GM03348 (cell line): ENCODE results near the gene SYNE2.
"Not testable (repeated sequence)": the region's sequence is repeated elsewhere in the genome, so short reads cannot be mapped to it uniquely, and the experiment has no call there.

Experiments used
- DNase-seq: peaks from one replicate; pipeline ENCODE4 v3.0.0; 2012; ENCODE audit warnings: low spot score

The SYNE2 gene

GRCh38 chr14:64025479-64025878, 172.7 kb downstream of the SYNE2 start:
- no peak for DNase-seq

- no peak for DNase-seq
Observed at GRCh38 chr14:64026600-64026999, 173.8 kb downstream of the SYNE2 start.

DNA sequence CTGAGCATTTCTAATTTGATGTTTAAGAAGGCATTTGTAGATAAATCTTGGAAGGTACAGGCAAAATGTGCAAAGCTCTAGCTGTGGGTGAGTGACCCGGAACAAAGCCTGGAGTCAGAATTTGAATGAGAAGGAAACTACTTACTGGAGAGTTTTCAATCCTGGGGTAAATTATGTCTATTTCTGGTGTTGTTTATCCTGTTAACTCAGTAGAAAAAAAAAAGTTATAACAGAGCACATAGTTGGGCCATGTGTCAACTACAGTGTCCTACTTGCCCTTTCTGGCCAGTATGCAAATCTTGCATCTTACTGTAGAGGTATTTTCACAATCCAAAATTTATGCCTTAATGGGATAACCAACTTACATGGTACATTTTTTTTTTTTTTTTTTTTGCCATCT, 182.3 kb downstream of the SYNE2 start:
- peak; percentile 16 for DNase-seq

GRCh38 chr14:64037869-64038745, 185.3 kb downstream of the SYNE2 start:
- DNase-seq: not testable (repeated sequence)

DNA sequence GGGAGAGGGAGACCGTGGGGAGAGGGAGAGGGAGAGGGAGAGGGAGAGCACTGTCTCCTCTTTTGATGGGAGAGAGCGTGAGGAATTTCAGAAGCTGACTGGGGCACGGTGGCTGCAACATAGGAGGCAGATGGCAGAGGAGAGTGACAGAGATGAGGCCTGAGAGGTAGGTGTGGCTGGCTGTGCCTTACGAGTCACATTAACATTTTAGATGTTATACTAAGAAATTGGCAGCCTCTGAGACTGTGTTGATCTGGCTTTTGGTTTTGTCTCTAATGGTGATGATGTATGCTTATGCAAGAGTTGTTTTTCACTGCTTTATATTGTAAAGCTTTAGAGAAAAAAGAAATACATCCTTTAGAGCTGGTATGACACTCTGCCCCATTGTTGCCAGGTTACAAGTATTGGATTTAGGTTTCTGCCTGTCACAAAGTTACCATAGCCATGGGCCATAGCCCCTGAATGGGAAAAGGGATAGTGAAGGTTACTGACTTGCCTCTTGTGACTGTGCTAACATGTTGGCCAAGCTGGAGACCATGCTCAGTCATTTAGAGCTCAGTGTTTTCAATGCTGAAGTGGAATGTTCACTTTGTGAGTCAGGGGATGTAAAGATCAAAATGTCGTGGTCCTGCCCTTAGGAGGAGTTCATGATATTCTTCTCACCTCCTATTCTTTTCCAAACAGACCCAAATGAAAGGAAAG, 186.2 kb downstream of the SYNE2 start:
- DNase-seq: peak; percentile 7

GRCh38 chr14:64040044-64040443, 187.2 kb downstream of the SYNE2 start:
- peak; percentile 41 for DNase-seq

GRCh38 chr14:64043296-64043695, 190.5 kb downstream of the SYNE2 start:
- not testable (repeated sequence) for DNase-seq

DNA sequence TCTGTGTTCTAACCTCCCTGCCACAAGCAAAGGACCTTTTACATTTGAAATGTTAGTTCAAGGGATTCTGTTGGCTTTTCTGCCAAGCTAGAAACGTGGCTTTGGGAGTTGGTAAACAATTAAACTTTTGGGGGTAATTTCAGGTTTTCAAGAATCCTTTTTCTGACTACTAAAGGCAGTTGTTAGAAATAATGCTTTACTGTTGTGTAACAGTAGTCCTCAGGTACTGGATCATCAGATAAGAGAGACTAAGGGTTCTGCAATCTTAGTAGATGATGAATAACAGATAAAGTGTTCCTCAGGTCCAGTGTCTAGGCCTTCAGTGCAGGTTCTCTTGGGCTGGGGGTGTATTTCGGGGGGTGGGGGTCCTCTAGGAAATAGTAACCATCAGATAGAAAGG, 192.3 kb downstream of the SYNE2 start:
- DNase-seq: no peak

GRCh38 chr14:64049616-64050381, 197.0 kb downstream of the SYNE2 start:
- no peak for DNase-seq

- DNase-seq: no peak
Observed at GRCh38 chr14:64053694-64054669, 201.2 kb downstream of the SYNE2 start.

- no peak for DNase-seq
Observed at GRCh38 chr14:64059454-64060198, 206.8 kb downstream of the SYNE2 start.

GRCh38 chr14:64060199-64060545, 207.4 kb downstream of the SYNE2 start:
- no peak for DNase-seq

DNA sequence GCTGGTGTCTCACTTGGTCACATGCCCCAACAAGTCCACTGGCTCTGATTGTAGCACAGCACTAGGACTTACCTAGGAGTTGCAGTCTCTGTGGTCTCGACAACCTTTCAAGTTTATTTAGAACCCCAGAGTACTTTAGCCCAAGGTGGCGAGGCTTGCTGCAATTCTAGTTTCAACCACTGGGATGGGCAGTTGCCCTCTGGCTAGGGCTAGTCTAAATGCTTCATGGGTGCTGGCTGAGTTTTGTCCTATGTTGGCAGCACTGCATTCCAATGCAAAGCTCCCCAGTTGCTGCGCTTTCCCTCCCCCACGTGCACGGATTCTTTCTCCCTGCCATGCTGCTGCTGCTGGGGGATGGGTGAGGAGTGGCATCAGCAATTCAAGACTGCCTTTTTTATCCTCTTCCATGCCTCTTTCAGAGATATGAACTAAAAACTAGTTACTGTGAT, 207.9 kb downstream of the SYNE2 start:
- no peak for DNase-seq

- DNase-seq: no peak
Observed at GRCh38 chr14:64061115-64061514, 208.3 kb downstream of the SYNE2 start.

GRCh38 chr14:64061706-64062105, 208.9 kb downstream of the SYNE2 start:
- no peak for DNase-seq

DNA sequence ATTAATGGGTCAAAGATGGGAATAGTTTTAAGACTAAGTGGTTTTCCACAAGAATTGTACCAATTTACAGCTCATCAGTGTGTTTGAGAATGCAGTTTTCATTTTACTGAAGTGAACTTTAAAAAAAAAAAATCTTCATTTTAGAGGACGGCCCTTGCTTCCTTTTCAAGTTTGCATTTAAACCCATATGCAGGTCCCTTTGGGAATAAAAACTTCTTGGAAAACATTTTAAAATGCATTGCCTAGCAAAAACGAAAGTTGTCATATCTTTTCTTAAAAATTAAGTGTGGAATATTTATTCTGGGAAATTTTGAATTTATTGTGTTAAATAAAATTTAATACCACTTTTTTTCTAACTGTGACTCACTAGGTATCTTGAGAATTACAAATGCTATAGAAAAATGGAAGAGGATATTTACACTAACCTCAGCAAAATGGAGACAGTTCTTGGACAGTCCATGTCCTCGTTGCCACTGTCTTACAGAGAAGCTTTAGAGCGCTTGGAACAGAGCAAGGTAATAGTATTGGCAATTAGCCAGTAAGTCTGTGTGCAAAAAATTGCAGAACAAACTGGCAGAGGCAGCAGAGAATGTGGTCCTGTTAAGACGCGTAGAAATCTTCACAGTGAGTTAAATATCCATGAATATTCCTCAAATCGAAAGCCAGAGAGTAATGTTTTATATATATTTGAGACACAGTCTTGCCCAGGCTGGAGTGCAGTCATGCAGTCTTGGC, 209.7 kb downstream of the SYNE2 start:
- no peak for DNase-seq

- no peak for DNase-seq
Observed at GRCh38 chr14:64064447-64064846, 211.6 kb downstream of the SYNE2 start.

GRCh38 chr14:64069634-64070359, 217.0 kb downstream of the SYNE2 start:
- no peak for DNase-seq

- peak; percentile 24 for DNase-seq
Observed at GRCh38 chr14:64074961-64075612, 222.3 kb downstream of the SYNE2 start.
